HEK293 (cell line): ENCODE data around the gene EPHA2.
A peak's percentile ranks its signal among the peaks of the same experiment; 100 is the strongest.

ENCODE experiments used
- CTCF ChIA-PET: fragments of 350-600 bp; formaldehyde crosslinking; extraction: SDS; loops from one replicate; lab custom pipeline; 2021; ENCODE audit warnings: antibody characterized with exemption; lab: Yijun Ruan, JAX
- POLR2A ChIA-PET: fragments of 300-600 bp; formaldehyde crosslinking; extraction: SDS; loops from one replicate; lab custom pipeline; 2020; ENCODE audit warnings: antibody characterized with exemption, inconsistent platforms; lab: Yijun Ruan, JAX
- H3K27ac ChIP-seq: fragments of 200-500 bp; sonication (Bioruptor generic); 2 replicates; pipeline ENCODE4 v1.5.1; 2014; ENCODE audit warnings: low read depth, low read length, control low read depth, inconsistent platforms; ENCODE audit errors: extremely low read depth
- H3K36me3 ChIP-seq, 2 experiments: fragments of 200-500 bp in 1 of 2; sonication (Bioruptor generic) in 1 of 2; 1 replicate in 1 of 2; 2 replicates in 1 of 2; pipeline ENCODE4 v1.5.1; 2014 to 2017; ENCODE audit warnings: inconsistent platforms in 2 of 2, low read length in 2 of 2; ENCODE audit not compliant: control insufficient read depth in 2 of 2, insufficient read depth in 1 of 2
- H3K4me1 ChIP-seq: fragments of 200-500 bp; sonication (Bioruptor generic); 2 replicates; pipeline ENCODE4 v1.5.1; 2014; ENCODE audit warnings: mild to moderate bottlenecking, low read length, inconsistent platforms; ENCODE audit not compliant: control insufficient read depth, insufficient read depth
- H3K4me3 ChIP-seq: 2 replicates; pipeline ENCODE4 v1.5.1; 2011; ENCODE audit warnings: low read depth, mild to moderate bottlenecking, control low read depth, low read length, moderate library complexity
- H3K9me3 ChIP-seq: fragments of 200-500 bp; sonication (Bioruptor generic); 2 replicates; pipeline ENCODE4 v1.5.1; 2014; ENCODE audit warnings: low read depth, low read length, inconsistent platforms; ENCODE audit not compliant: control insufficient read depth, insufficient read depth
- GLIS1 ChIP-seq: fragments of 450-650 bp; formaldehyde crosslinking; IDR thresholded peaks from 2 replicates; pipeline ENCODE4 v1.5.1; 2016; ENCODE audit warnings: missing biosample characterization, missing genetic modification characterization
- MZF1 ChIP-seq: fragments of 450-650 bp; formaldehyde crosslinking; IDR thresholded peaks from 2 replicates; pipeline ENCODE4 v1.5.1; 2017; ENCODE audit warnings: missing biosample characterization, missing genetic modification characterization, borderline replicate concordance
- PATZ1 ChIP-seq: fragments of 450-650 bp; formaldehyde crosslinking; IDR thresholded peaks from 2 replicates; pipeline ENCODE4 v1.5.1; 2016; ENCODE audit warnings: missing biosample characterization, missing genetic modification characterization
- SCRT1 ChIP-seq: fragments of 450-650 bp; formaldehyde crosslinking; IDR thresholded peaks from 2 replicates; pipeline ENCODE4 v1.5.1; 2016; ENCODE audit warnings: missing biosample characterization, missing genetic modification characterization, borderline replicate concordance
- SP2 ChIP-seq: fragments of 450-650 bp; formaldehyde crosslinking; IDR thresholded peaks from 2 replicates; pipeline ENCODE4 v1.5.1; 2016; ENCODE audit warnings: missing biosample characterization, missing genetic modification characterization
- SP7 ChIP-seq: fragments of 450-650 bp; formaldehyde crosslinking; IDR thresholded peaks from 2 replicates; pipeline ENCODE4 v1.5.1; 2016; ENCODE audit warnings: missing biosample characterization, missing genetic modification characterization
- ZBTB20 ChIP-seq: fragments of 450-650 bp; formaldehyde crosslinking; IDR thresholded peaks from 2 replicates; pipeline ENCODE4 v1.5.1; 2016; ENCODE audit warnings: missing biosample characterization, missing genetic modification characterization
- ZFHX2 ChIP-seq: fragments of 450-650 bp; formaldehyde crosslinking; conservative IDR thresholded peaks from 2 replicates; pipeline ENCODE4 v1.5.1; 2016; ENCODE audit warnings: missing biosample characterization, missing genetic modification characterization
- ZNF221 ChIP-seq: fragments of 450-650 bp; formaldehyde crosslinking; IDR thresholded peaks from 2 replicates; pipeline ENCODE4 v1.5.1; 2017; ENCODE audit warnings: missing biosample characterization, missing genetic modification characterization, borderline replicate concordance
- ZNF248 ChIP-seq: fragments of 450-650 bp; formaldehyde crosslinking; IDR thresholded peaks from 2 replicates; pipeline ENCODE4 v1.5.1; 2017; ENCODE audit warnings: missing biosample characterization, missing genetic modification characterization
- ZNF280C ChIP-seq: fragments of 450-650 bp; formaldehyde crosslinking; IDR thresholded peaks from 2 replicates; pipeline ENCODE4 v1.5.1; 2016; ENCODE audit warnings: missing biosample characterization, missing genetic modification characterization
- ZNF341 ChIP-seq: fragments of 450-650 bp; formaldehyde crosslinking; IDR thresholded peaks from 2 replicates; pipeline ENCODE4; 2016; ENCODE audit warnings: low read depth, missing biosample characterization, missing genetic modification characterization
- ZNF362 ChIP-seq: fragments of 450-650 bp; formaldehyde crosslinking; IDR thresholded peaks from 2 replicates; pipeline ENCODE4 v1.5.1; 2016; ENCODE audit warnings: missing biosample characterization, missing genetic modification characterization
- ZNF398 ChIP-seq: fragments of 450-650 bp; formaldehyde crosslinking; IDR thresholded peaks from 2 replicates; pipeline ENCODE4 v1.5.1; 2017; ENCODE audit warnings: missing biosample characterization, missing genetic modification characterization
- ZNF433 ChIP-seq: fragments of 450-650 bp; formaldehyde crosslinking; IDR thresholded peaks from 2 replicates; pipeline ENCODE4 v1.5.1; 2016; ENCODE audit warnings: missing biosample characterization, missing genetic modification characterization, low read depth
- ZNF529 ChIP-seq: fragments of 450-650 bp; formaldehyde crosslinking; IDR thresholded peaks from 2 replicates; pipeline ENCODE4 v1.5.1; 2017; ENCODE audit warnings: missing genetic modification characterization, missing biosample characterization; ENCODE audit not compliant: insufficient replicate concordance
- ZNF600 ChIP-seq: fragments of 450-650 bp; formaldehyde crosslinking; IDR thresholded peaks from 2 replicates; pipeline ENCODE4 v1.5.1; 2016; ENCODE audit warnings: missing biosample characterization, missing genetic modification characterization
- ZNF624 ChIP-seq: fragments of 450-650 bp; formaldehyde crosslinking; IDR thresholded peaks from 2 replicates; pipeline ENCODE4 v1.5.1; 2017; ENCODE audit warnings: missing biosample characterization, missing genetic modification characterization
- ZNF670 ChIP-seq: fragments of 450-650 bp; formaldehyde crosslinking; IDR thresholded peaks from 2 replicates; pipeline ENCODE4 v1.5.1; 2016; ENCODE audit warnings: missing biosample characterization, missing genetic modification characterization, low read depth
- ZNF704 ChIP-seq: fragments of 450-650 bp; formaldehyde crosslinking; IDR thresholded peaks from 2 replicates; pipeline ENCODE4 v1.5.1; 2016; ENCODE audit warnings: missing biosample characterization, missing genetic modification characterization
- ZNF843 ChIP-seq: fragments of 450-650 bp; formaldehyde crosslinking; IDR thresholded peaks from 2 replicates; pipeline ENCODE4 v1.5.1; 2016; ENCODE audit warnings: missing biosample characterization, missing genetic modification characterization
- ZSCAN18 ChIP-seq: fragments of 450-650 bp; formaldehyde crosslinking; IDR thresholded peaks from 2 replicates; pipeline ENCODE4 v1.5.1; 2016; ENCODE audit warnings: missing biosample characterization, missing genetic modification characterization

The EPHA2 gene

GRCh38 chr1:16156848-16157495 is 1.1 kb upstream of the EPHA2 start:
- Histone ChIP-seq H3K36me3 (no peaks in the 10 kb centered on the region), H3K9me3 (no peaks in the 10 kb centered on the region), H3K27ac (no peak overlapping the region), H3K4me1 (no peaks in the 10 kb centered on the region; the same call in 1 of the 2 replicates), H3K4me3 (no peak overlapping the region)
- 0 out of 2 replicates have a peak, but pooled peaks have one; percentile 8 for TF ChIP-seq ZNF624 (tag by site-specific recombination)
- TF ChIP-seq SP2 (tag by site-specific recombination): peak; percentile 83
- TF ChIP-seq ZFHX2 (tag by site-specific recombination): peak; percentile 56
- no peak for TF ChIP-seq ZNF248 (tag by site-specific recombination)
- TF ChIP-seq SP7 (tag by site-specific recombination): peak; percentile 89
- TF ChIP-seq ZBTB20 (tag by site-specific recombination): no peak
- ChIA-PET POLR2A (interaction anchor here (0.6 to 3.9 kb wide), 9 partner anchors 8 to 74 kb away, joined by 3 to 36 read pairs (median 5); no protein-coding TSS in a partner anchor), CTCF (interaction anchor here (0.6 to 7.8 kb wide), 3 partner anchors 32 to 734 kb away, joined by 3 to 117 read pairs (median 3); no protein-coding TSS in a partner anchor)

GRCh38 chr1:16153999-16154673 is 1.7 kb downstream of the EPHA2 start:
- H3K9me3 ChIP-seq: no peaks in the 10 kb centered on the region
- peaks cover 4% of the 10 kb centered on the region; the same call in 1 of the 2 replicates for H3K4me1 ChIP-seq
- H3K36me3 ChIP-seq: peaks cover 0 to 22% of the 10 kb centered on the region in 2 experiments; a peak in 1 of 3 replicates
- ChIA-PET POLR2A (interaction anchor here (0.6 to 3.9 kb wide), 11 partner anchors 8 to 562 kb away, joined by 3 to 36 read pairs (median 7); no protein-coding TSS in a partner anchor), CTCF (interaction anchor here (0.7 to 7.8 kb wide), 5 partner anchors 8 to 74 kb away, joined by 4 to 117 read pairs (median 4); no protein-coding TSS in a partner anchor)
- peak overlapping the region; percentile 68 for H3K4me3 ChIP-seq
- H3K27ac ChIP-seq: no peak overlapping the region
- no peak for TF ChIP-seq ZNF221 (tag by site-specific recombination)
- peak; percentile 91 for TF ChIP-seq ZNF341 (tag by site-specific recombination)
- no peak for TF ChIP-seq ZNF362 (tag by site-specific recombination)
- TF ChIP-seq ZSCAN18 (tag by site-specific recombination): no peak
- TF ChIP-seq SCRT1 (tag by site-specific recombination): no peak
- no peak for TF ChIP-seq ZNF433 (tag by site-specific recombination)
- no peak for TF ChIP-seq ZNF670
- TF ChIP-seq PATZ1: peak; percentile 15; the same call in 1 of the 2 replicates
- TF ChIP-seq ZNF600: no peak
- TF ChIP-seq ZNF704 (tag by site-specific recombination): no peak
- no peak for TF ChIP-seq ZNF398 (tag by site-specific recombination)
- TF ChIP-seq GLIS1 (tag by site-specific recombination): peak; percentile 68; the same call in 1 of the 2 replicates
- TF ChIP-seq ZNF280C: no peak
- TF ChIP-seq ZNF843 (tag by site-specific recombination): no peak
- TF ChIP-seq MZF1: no peak
- TF ChIP-seq ZNF529 (tag by site-specific recombination): no peak
